A549 treated with Mapracorat at 1 μM for 4 hours (cell line): ENCODE results near the gene UCN2. TPM values are rescaled to one million over a fixed set of nuclear protein-coding genes. Genes with fewer than 3 reads are reported as not detected.

ENCODE experiments used
- total RNA-seq: library from RNA; stranded (reverse); fragments of 200-300 nt; extraction: Qiagen RNA extraction; gene quantifications from 5 replicates; pipeline ENCODE4 v1.2.3, GENCODE V29; 2022

Gene UCN2
- 7.3 to 10.4 TPM (median 8.9 TPM) in 5 replicates for total RNA-seq

GRCh38 chr3:48563382-48563918 is at the start of gene UCN2:
Gene UCN2 (minus strand): TSS chr3:48563781. CDS start chr3:48563124, 657 bp downstream.

GRCh38 chr3:48609088-48610005 is 45.8 kb upstream of the UCN2 start, which contains the start of gene UQCRC1:
Gene UQCRC1 (minus strand): TSS chr3:48609646. CDS start chr3:48609620, 26 bp downstream.

DNA sequence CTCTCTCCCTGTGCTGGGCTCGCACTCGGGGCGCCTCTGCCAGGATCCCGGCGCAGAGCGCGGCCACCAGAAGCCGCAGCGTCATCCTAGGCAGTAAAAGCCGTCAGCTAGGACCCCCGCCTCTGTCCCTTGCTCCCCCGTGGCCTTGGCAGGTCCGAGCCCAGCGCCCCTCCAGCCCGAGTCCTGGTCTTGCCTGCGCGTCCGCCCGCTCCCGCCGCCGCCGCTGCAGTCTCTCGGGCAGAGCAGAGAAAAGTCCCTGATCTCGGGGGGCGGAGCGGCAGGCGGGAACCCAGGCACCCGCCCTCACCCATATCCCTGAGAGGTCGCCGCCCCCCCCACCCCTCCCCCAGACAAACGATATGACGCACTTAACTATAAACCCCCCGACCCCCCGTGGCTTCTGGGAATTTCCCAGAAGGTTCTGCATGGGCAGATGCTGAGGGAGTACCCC is 31.5 kb upstream of the UCN2 start, which contains the start of gene COL7A1:
Gene COL7A1 (minus strand): TSS at position 255 of the 451 bp plus-strand sequence. CDS start 170 bp downstream, at position 85.

GRCh38 chr3:48556796-48557626 is 6.6 kb downstream of the UCN2 start, which contains the start of gene PFKFB4:
Gene PFKFB4 (minus strand): TSS chr3:48556803. CDS start chr3:48556777, 26 bp downstream.

Other genes with a start within 250 kb of the UCN2 start
- not detected in 5 replicates for gene SPINK8, start 230.1 kb downstream of the UCN2 start, total RNA-seq
- not detected in 5 replicates for gene FBXW12, start 191.6 kb downstream of the UCN2 start, total RNA-seq
- gene PLXNB1, start 133.7 kb downstream of the UCN2 start, total RNA-seq: 14.6 to 20.3 TPM (median 15.2 TPM) in 5 replicates
- 25.8 to 29.2 TPM (median 26.6 TPM) in 5 replicates for gene CCDC51, start 123.7 kb downstream of the UCN2 start, total RNA-seq
- gene TMA7, start 123.5 kb downstream of the UCN2 start, total RNA-seq: 268 to 389 TPM (median 305 TPM) in 5 replicates
- 8.6 to 10.3 TPM (median 9.8 TPM) in 5 replicates for gene ATRIP, start 117.0 kb downstream of the UCN2 start, total RNA-seq
- gene SHISA5, start 59.6 kb downstream of the UCN2 start, total RNA-seq: 106 to 134 TPM (median 129 TPM) in 5 replicates
- 9.4 to 17.6 TPM (median 12.1 TPM) in 5 replicates for gene PFKFB4, start 7.0 kb downstream of the UCN2 start, total RNA-seq
- 116 to 206 TPM (median 180 TPM) in 5 replicates for gene COL7A1, start 31.5 kb upstream of the UCN2 start, total RNA-seq
- 166 to 209 TPM (median 172 TPM) in 5 replicates for gene UQCRC1, start 45.9 kb upstream of the UCN2 start, total RNA-seq
- gene TMEM89, start 58.0 kb upstream of the UCN2 start, total RNA-seq: not detected in 5 replicates
- 12.0 to 18.5 TPM (median 16.8 TPM) in 5 replicates for gene SLC26A6, start 71.7 kb upstream of the UCN2 start, total RNA-seq
- gene CELSR3, start 99.1 kb upstream of the UCN2 start, total RNA-seq: 2.8 to 4.7 TPM (median 4.4 TPM) in 5 replicates
- 7.4 to 10.4 TPM (median 9.3 TPM) in 5 replicates for gene NCKIPSD, start 122.1 kb upstream of the UCN2 start, total RNA-seq
- gene IP6K2, start 153.4 kb upstream of the UCN2 start, total RNA-seq: 49.9 to 55.1 TPM (median 50.8 TPM) in 5 replicates